ENCODE results near the gene HLA-DQA1.
"Not testable (repeated sequence)": the region's sequence is repeated elsewhere in the genome, so short reads cannot be mapped to it uniquely, and the experiment has no call there.

The HLA-DQA1 gene

DNA sequence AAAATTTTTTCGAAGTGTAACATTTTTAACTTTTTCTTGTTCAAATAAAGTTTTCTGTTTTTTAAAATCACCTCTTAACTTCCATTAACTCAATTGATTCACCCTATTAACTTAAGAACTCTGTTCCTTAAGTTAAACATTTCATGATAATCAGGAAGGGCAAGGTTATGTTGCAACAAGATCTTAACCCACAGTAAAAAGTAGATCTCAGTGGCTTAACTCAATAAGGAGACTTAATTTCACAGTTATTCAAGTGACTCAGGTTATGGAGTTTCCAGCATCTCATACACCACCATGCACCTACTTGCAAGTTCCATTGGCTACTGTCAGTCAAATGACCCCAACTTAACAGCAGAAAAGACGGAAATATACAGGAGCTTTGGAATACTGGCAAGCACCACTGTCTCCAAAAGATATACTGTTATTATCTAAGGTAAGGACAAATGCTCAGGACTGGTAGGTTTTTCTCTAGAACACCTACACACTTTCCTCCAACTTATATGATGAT lies 18.1 kb downstream of the HLA-DQA1 start:
- no peak for ATAC-seq
- no peak for TF ChIP-seq ZNF70 (CRISPR knock-in tag; IDR thresholded peaks at IDR 0.05)
- TF ChIP-seq ZNF8 (CRISPR knock-in tag; IDR thresholded peaks at IDR 0.05) = no peak
- TF ChIP-seq GLIS3 (CRISPR knock-in tag; IDR thresholded peaks at IDR 0.05) = no peak
- no peak for TF ChIP-seq ARNTL (CRISPR knock-in tag; IDR thresholded peaks at IDR 0.05; ENCODE audit: borderline replicate concordance, low read depth)
- TF ChIP-seq RARB (CRISPR knock-in tag; IDR thresholded peaks at IDR 0.05) = no peak
- no peak for TF ChIP-seq ZC3H10 (CRISPR knock-in tag; IDR thresholded peaks at IDR 0.05)
- no peak for TF ChIP-seq PPARA (CRISPR knock-in tag; IDR thresholded peaks at IDR 0.05; ENCODE audit: borderline replicate concordance)
- TF ChIP-seq, protein P1, sequence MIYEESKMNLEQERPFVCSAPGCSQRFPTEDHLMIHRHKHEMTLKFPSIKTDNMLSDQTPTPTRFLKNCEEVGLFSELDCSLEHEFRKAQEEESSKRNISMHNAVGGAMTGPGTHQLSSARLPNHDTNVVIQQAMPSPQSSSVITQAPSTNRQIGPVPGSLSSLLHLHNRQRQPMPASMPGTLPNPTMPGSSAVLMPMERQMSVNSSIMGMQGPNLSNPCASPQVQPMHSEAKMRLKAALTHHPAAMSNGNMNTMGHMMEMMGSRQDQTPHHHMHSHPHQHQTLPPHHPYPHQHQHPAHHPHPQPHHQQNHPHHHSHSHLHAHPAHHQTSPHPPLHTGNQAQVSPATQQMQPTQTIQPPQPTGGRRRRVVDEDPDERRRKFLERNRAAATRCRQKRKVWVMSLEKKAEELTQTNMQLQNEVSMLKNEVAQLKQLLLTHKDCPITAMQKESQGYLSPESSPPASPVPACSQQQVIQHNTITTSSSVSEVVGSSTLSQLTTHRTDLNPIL (CRISPR knock-in tag; IDR thresholded peaks at IDR 0.05; ENCODE audit: low read depth) = no peak
- TF ChIP-seq, protein P2, sequence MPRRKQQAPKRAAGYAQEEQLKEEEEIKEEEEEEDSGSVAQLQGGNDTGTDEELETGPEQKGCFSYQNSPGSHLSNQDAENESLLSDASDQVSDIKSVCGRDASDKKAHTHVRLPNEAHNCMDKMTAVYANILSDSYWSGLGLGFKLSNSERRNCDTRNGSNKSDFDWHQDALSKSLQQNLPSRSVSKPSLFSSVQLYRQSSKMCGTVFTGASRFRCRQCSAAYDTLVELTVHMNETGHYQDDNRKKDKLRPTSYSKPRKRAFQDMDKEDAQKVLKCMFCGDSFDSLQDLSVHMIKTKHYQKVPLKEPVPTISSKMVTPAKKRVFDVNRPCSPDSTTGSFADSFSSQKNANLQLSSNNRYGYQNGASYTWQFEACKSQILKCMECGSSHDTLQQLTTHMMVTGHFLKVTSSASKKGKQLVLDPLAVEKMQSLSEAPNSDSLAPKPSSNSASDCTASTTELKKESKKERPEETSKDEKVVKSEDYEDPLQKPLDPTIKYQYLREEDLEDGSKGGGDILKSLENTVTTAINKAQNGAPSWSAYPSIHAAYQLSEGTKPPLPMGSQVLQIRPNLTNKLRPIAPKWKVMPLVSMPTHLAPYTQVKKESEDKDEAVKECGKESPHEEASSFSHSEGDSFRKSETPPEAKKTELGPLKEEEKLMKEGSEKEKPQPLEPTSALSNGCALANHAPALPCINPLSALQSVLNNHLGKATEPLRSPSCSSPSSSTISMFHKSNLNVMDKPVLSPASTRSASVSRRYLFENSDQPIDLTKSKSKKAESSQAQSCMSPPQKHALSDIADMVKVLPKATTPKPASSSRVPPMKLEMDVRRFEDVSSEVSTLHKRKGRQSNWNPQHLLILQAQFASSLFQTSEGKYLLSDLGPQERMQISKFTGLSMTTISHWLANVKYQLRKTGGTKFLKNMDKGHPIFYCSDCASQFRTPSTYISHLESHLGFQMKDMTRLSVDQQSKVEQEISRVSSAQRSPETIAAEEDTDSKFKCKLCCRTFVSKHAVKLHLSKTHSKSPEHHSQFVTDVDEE (CRISPR knock-in tag; IDR thresholded peaks at IDR 0.05) = no peak
- TF ChIP-seq, protein P3, sequence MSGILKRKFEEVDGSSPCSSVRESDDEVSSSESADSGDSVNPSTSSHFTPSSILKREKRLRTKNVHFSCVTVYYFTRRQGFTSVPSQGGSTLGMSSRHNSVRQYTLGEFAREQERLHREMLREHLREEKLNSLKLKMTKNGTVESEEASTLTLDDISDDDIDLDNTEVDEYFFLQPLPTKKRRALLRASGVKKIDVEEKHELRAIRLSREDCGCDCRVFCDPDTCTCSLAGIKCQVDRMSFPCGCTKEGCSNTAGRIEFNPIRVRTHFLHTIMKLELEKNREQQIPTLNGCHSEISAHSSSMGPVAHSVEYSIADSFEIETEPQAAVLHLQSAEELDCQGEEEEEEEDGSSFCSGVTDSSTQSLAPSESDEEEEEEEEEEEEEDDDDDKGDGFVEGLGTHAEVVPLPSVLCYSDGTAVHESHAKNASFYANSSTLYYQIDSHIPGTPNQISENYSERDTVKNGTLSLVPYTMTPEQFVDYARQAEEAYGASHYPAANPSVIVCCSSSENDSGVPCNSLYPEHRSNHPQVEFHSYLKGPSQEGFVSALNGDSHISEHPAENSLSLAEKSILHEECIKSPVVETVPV (CRISPR knock-in tag; IDR thresholded peaks at IDR 0.05) = no peak
- no peak for TF ChIP-seq ESRRG (CRISPR knock-in tag; IDR thresholded peaks at IDR 0.05)
- no peak for TF ChIP-seq BACH2 (CRISPR knock-in tag; IDR thresholded peaks at IDR 0.05; ENCODE audit: borderline replicate concordance)
- no peak for TF ChIP-seq TOX (CRISPR knock-in tag; IDR thresholded peaks at IDR 0.05; ENCODE audit: borderline replicate concordance)
- no peak for TF ChIP-seq SNAI2 (CRISPR knock-in tag; IDR thresholded peaks at IDR 0.05)
- TF ChIP-seq ZNF565 (CRISPR knock-in tag; conservative IDR thresholded peaks at IDR 0.05; ENCODE audit: low read depth) = no peak
- no peak for TF ChIP-seq TCF4 (CRISPR knock-in tag; IDR thresholded peaks at IDR 0.05; ENCODE audit: borderline replicate concordance)
- TF ChIP-seq, protein P4, sequence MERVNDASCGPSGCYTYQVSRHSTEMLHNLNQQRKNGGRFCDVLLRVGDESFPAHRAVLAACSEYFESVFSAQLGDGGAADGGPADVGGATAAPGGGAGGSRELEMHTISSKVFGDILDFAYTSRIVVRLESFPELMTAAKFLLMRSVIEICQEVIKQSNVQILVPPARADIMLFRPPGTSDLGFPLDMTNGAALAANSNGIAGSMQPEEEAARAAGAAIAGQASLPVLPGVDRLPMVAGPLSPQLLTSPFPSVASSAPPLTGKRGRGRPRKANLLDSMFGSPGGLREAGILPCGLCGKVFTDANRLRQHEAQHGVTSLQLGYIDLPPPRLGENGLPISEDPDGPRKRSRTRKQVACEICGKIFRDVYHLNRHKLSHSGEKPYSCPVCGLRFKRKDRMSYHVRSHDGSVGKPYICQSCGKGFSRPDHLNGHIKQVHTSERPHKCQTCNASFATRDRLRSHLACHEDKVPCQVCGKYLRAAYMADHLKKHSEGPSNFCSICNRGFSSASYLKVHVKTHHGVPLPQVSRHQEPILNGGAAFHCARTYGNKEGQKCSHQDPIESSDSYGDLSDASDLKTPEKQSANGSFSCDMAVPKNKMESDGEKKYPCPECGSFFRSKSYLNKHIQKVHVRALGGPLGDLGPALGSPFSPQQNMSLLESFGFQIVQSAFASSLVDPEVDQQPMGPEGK (CRISPR knock-in tag; IDR thresholded peaks at IDR 0.05; ENCODE audit: borderline replicate concordance) = no peak

DNA sequence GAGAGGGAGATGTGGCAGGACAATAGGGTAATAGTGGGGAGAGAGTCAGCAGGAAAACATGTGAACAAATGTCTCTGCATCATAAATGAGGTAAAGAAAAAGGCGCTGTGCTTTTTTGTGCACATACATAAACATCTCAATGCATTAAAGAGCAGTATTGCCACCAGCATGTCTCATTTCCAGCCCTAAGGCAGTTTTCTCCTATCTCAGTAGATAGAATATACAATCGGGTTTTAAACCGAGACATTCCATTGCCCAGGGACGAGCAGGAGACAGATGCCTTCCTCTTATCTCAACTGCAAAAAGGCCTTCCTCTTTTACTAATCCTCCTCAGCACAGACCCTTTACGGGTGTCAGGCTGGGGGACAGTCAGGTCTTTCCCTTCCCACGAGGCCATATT lies 20.1 kb downstream of the HLA-DQA1 start:
- not testable (repeated sequence) for ATAC-seq

DNA sequence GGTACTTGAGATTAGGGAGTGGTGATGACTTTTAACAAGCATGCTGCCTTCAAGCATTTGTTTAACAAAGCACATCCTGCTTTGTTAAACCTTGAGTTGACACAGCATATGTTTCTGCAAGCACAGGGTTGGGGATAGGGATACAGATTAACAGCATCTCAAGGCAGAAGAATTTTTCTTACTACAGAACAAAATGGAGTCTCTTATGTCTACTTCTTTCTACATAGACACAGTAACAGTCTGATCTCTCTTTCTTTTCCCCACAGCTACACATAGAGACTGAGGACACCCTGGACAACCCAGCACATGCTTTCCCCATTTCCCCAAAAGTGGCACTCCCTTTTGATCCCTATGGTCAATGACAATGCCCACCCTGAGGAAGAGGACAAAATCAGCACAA lies 20.6 kb downstream of the HLA-DQA1 start:
- not testable (repeated sequence) for ATAC-seq

DNA sequence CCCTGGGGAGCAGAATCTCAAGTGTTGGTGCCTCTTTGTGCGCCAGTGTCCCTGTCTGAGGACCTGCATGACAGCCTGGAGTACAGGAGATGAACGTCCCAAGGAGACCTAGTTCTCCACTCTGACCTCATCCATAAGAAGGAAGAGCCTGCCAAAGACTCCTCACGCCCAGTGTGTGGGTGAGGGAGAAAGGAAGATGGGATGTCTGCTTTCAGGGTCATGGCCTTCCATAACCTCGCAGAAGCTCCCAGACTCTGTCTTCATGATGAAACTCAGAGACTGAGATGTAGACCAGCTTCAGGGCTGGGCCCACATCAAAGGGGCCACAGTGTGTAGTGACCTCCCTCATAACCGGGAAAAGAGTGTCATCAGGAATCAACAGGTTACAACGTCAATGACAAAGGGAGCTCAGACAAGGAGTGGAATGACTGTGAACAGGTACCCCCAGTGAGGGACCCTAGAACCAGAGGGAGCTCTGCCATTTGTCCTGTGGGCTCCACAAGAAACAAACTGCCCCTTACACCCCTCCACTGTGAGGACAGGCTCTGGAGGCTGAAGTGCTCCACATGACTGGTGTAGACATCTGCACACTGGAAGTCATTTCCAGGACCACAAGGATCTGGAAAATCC lies 21.2 kb downstream of the HLA-DQA1 start:
- TF ChIP-seq CSDC2 (CRISPR knock-in tag; IDR thresholded peaks at IDR 0.05) = no peak
- TF ChIP-seq, protein P5, sequence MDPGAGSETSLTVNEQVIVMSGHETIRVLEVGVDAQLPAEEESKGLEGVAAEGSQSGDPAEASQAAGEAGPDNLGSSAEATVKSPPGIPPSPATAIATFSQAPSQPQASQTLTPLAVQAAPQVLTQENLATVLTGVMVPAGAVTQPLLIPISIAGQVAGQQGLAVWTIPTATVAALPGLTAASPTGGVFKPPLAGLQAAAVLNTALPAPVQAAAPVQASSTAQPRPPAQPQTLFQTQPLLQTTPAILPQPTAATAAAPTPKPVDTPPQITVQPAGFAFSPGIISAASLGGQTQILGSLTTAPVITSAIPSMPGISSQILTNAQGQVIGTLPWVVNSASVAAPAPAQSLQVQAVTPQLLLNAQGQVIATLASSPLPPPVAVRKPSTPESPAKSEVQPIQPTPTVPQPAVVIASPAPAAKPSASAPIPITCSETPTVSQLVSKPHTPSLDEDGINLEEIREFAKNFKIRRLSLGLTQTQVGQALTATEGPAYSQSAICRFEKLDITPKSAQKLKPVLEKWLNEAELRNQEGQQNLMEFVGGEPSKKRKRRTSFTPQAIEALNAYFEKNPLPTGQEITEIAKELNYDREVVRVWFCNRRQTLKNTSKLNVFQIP (CRISPR knock-in tag; IDR thresholded peaks at IDR 0.05; ENCODE audit: borderline replicate concordance, low read depth) = no peak
- TF ChIP-seq, protein P3 (CRISPR knock-in tag; IDR thresholded peaks at IDR 0.05) = no peak
- no peak for TF ChIP-seq ZNF565 (CRISPR knock-in tag; conservative IDR thresholded peaks at IDR 0.05; ENCODE audit: low read depth)
- TF ChIP-seq TOX (CRISPR knock-in tag; IDR thresholded peaks at IDR 0.05; ENCODE audit: borderline replicate concordance) = no peak
- no peak for TF ChIP-seq SNAI2 (CRISPR knock-in tag; IDR thresholded peaks at IDR 0.05)
- TF ChIP-seq GLIS3 (CRISPR knock-in tag; IDR thresholded peaks at IDR 0.05) = no peak
- no peak for TF ChIP-seq BACH2 (CRISPR knock-in tag; IDR thresholded peaks at IDR 0.05; ENCODE audit: borderline replicate concordance)
- no peak for TF ChIP-seq ZNF70 (CRISPR knock-in tag; IDR thresholded peaks at IDR 0.05)
- TF ChIP-seq PPARA (CRISPR knock-in tag; IDR thresholded peaks at IDR 0.05; ENCODE audit: borderline replicate concordance) = no peak
- no peak for TF ChIP-seq ZNF8 (CRISPR knock-in tag; IDR thresholded peaks at IDR 0.05)
- TF ChIP-seq RARB (CRISPR knock-in tag; IDR thresholded peaks at IDR 0.05) = no peak
- no peak for TF ChIP-seq TCF4 (CRISPR knock-in tag; IDR thresholded peaks at IDR 0.05; ENCODE audit: borderline replicate concordance)
- no peak for TF ChIP-seq ARNTL (CRISPR knock-in tag; IDR thresholded peaks at IDR 0.05; ENCODE audit: borderline replicate concordance, low read depth)
- no peak for TF ChIP-seq ZC3H10 (CRISPR knock-in tag; IDR thresholded peaks at IDR 0.05)
- TF ChIP-seq ZFP30 (CRISPR knock-in tag; IDR thresholded peaks at IDR 0.05) = no peak
- no peak for TF ChIP-seq ZFP3 (CRISPR knock-in tag; IDR thresholded peaks at IDR 0.05)
- TF ChIP-seq ISL1 (CRISPR knock-in tag; IDR thresholded peaks at IDR 0.05) = no peak
- no peak for TF ChIP-seq ESRRG (CRISPR knock-in tag; IDR thresholded peaks at IDR 0.05)
- no peak for ATAC-seq

Data from SK-N-SH treated with all-trans-retinoic acid at 6 μM for 48 hours (cell line).